ENCODE measurements around the gene RBMS3. TPM values are rescaled to one million over a fixed set of nuclear protein-coding genes. Genes with fewer than 3 reads are reported as not detected.
A peak's percentile ranks its signal among the peaks of the same experiment; 100 is the strongest.

The RBMS3 gene
- total RNA-seq, 2 experiments from 2014 or later = 1.0 TPM; not detected in 1

- CTCF ChIA-PET (ENCODE audit: unreplicated experiment) = no interaction called here
- no peaks in the 10 kb centered on the region for H3K36me3 ChIP-seq (ENCODE audit: insufficient read depth, low read length)
- 0 out of 2 replicates have a peak overlapping the region, but pooled peaks have one; percentile 23 for H2AFZ ChIP-seq (ENCODE audit: low read length)
- no peaks in the 10 kb centered on the region for H3K9me2 ChIP-seq (ENCODE audit: insufficient read depth, low read length)
- H3K9me3 ChIP-seq (ENCODE audit: low read length) = no peaks in the 10 kb centered on the region
- no peak overlapping the region for H3K4me3 ChIP-seq (ENCODE audit: low read depth, low read length, poor library complexity, severe bottlenecking)
- no peaks in the 10 kb centered on the region for H3K79me2 ChIP-seq (ENCODE audit: insufficient read depth, low read depth, low read length)
- no peak for DNase-seq (ENCODE audit: low spot score)
- H3K4me2 ChIP-seq (ENCODE audit: low read length) = no peak overlapping the region
- TF ChIP-seq, protein P1, sequence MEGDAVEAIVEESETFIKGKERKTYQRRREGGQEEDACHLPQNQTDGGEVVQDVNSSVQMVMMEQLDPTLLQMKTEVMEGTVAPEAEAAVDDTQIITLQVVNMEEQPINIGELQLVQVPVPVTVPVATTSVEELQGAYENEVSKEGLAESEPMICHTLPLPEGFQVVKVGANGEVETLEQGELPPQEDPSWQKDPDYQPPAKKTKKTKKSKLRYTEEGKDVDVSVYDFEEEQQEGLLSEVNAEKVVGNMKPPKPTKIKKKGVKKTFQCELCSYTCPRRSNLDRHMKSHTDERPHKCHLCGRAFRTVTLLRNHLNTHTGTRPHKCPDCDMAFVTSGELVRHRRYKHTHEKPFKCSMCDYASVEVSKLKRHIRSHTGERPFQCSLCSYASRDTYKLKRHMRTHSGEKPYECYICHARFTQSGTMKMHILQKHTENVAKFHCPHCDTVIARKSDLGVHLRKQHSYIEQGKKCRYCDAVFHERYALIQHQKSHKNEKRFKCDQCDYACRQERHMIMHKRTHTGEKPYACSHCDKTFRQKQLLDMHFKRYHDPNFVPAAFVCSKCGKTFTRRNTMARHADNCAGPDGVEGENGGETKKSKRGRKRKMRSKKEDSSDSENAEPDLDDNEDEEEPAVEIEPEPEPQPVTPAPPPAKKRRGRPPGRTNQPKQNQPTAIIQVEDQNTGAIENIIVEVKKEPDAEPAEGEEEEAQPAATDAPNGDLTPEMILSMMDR (conservative IDR thresholded peaks at IDR 0.05; ENCODE audit: low read length) = no peak
- no peak for TF ChIP-seq EZH2phosphoT487 (IDR thresholded peaks at IDR 0.05; ENCODE audit: borderline replicate concordance, low read depth, low read length)
- intact Hi-C loops (cut with micrococcal nuclease; ENCODE audit: unreplicated experiment) = no loop called here
- POLR2A ChIA-PET = interaction anchor here (1.8 kb wide), 1 partner anchor 44 kb away, joined by 3 read pairs; no protein-coding TSS in a partner anchor
- no peaks in the 10 kb centered on the region for H4K20me1 ChIP-seq (ENCODE audit: insufficient read depth, low read length)
- no peak overlapping the region for H3K27ac ChIP-seq (ENCODE audit: low read depth, low read length, poor library complexity, severe bottlenecking)
- H3K4me1 ChIP-seq (ENCODE audit: insufficient read depth, low read length, poor library complexity, severe bottlenecking) = no peaks in the 10 kb centered on the region
- no TSS peak for BruUV-seq (replicated peaks)
Measured at GRCh38 chr3:29346828-29347227, 66.0 kb downstream of the RBMS3 start.

DNA sequence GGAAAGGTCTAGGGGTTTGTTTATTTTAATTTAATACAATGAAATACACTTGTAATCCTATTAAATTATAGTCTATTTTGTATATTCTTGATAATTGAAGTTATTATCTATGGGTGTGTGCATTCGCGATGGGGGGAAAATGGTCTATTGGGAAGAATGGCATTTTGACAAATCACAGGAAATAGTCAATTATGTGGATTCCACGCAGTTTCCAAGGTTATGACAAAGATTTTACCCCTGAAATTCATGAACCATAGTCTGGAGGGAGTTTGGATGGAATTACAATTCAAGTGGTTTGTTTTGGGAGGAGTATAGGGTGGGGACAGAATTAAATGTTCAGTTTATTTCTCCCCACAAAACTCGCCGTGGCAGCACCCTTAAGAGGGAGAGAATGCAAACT, 66.5 kb downstream of the RBMS3 start:
- Histone ChIP-seq H3K4me2 (ENCODE audit: low read length) (peak overlapping the region; percentile 25; the same call in 1 of the 2 replicates), H3K4me3 (ENCODE audit: low read depth, low read length, poor library complexity, severe bottlenecking) (no peak overlapping the region), H3K79me2 (ENCODE audit: insufficient read depth, low read depth, low read length) (no peaks in the 10 kb centered on the region), H3K4me1 (ENCODE audit: insufficient read depth, low read length, poor library complexity, severe bottlenecking) (no peaks in the 10 kb centered on the region), H2AFZ (ENCODE audit: low read length) (peak overlapping the region; percentile 58), H4K20me1 (ENCODE audit: insufficient read depth, low read length) (no peaks in the 10 kb centered on the region), H3K27ac (ENCODE audit: low read depth, low read length, poor library complexity, severe bottlenecking) (no peak overlapping the region), H3K9me2 (ENCODE audit: insufficient read depth, low read length) (no peaks in the 10 kb centered on the region), H3K36me3 (ENCODE audit: insufficient read depth, low read length) (no peaks in the 10 kb centered on the region), H3K9me3 (ENCODE audit: low read length) (no peaks in the 10 kb centered on the region)
- intact Hi-C loops (cut with micrococcal nuclease; ENCODE audit: unreplicated experiment) = no loop called here
- POLR2A ChIA-PET = no interaction called here
- no peak for DNase-seq (ENCODE audit: low spot score)
- CTCF ChIA-PET (ENCODE audit: unreplicated experiment) = no interaction called here
- BruUV-seq (replicated peaks) = no TSS peak
- no peak for TF ChIP-seq EZH2phosphoT487 (IDR thresholded peaks at IDR 0.05; ENCODE audit: borderline replicate concordance, low read depth, low read length)
- TF ChIP-seq, protein P1 (conservative IDR thresholded peaks at IDR 0.05; ENCODE audit: low read length) = no peak

- Histone ChIP-seq H3K36me3 (ENCODE audit: insufficient read depth, low read length) (no peaks in the 10 kb centered on the region), H4K20me1 (ENCODE audit: insufficient read depth, low read length) (no peaks in the 10 kb centered on the region), H2AFZ (ENCODE audit: low read length) (peak overlapping the region; percentile 58; the same call in 1 of the 2 replicates), H3K79me2 (ENCODE audit: insufficient read depth, low read depth, low read length) (no peaks in the 10 kb centered on the region), H3K4me2 (ENCODE audit: low read length) (peak overlapping the region; percentile 18; the same call in 1 of the 2 replicates), H3K9me3 (ENCODE audit: low read length) (no peaks in the 10 kb centered on the region), H3K4me1 (ENCODE audit: insufficient read depth, low read length, poor library complexity, severe bottlenecking) (no peaks in the 10 kb centered on the region), H3K27ac (ENCODE audit: low read depth, low read length, poor library complexity, severe bottlenecking) (no peak overlapping the region), H3K9me2 (ENCODE audit: insufficient read depth, low read length) (no peaks in the 10 kb centered on the region), H3K4me3 (ENCODE audit: low read depth, low read length, poor library complexity, severe bottlenecking) (no peak overlapping the region)
- TF ChIP-seq, protein P1 (conservative IDR thresholded peaks at IDR 0.05; ENCODE audit: low read length) = no peak
- no peak for TF ChIP-seq EZH2phosphoT487 (IDR thresholded peaks at IDR 0.05; ENCODE audit: borderline replicate concordance, low read depth, low read length)
- intact Hi-C loops (cut with micrococcal nuclease; ENCODE audit: unreplicated experiment) = no loop called here
- POLR2A ChIA-PET = interaction anchor here (0.7 to 0.9 kb wide), 3 partner anchors 17 to 872 kb away, joined by 3 to 6 read pairs (median 5); no protein-coding TSS in a partner anchor
- no TSS peak for BruUV-seq (replicated peaks)
- DNase-seq (ENCODE audit: low spot score) = no peak
- CTCF ChIA-PET (ENCODE audit: unreplicated experiment) = no interaction called here
Measured at GRCh38 chr3:29348316-29348715, 67.4 kb downstream of the RBMS3 start.

Measured in OCI-LY7 (cell line).